Smooth muscle cell (in vitro differentiated cells): ENCODE results near the gene SEMA4D. TPM values are rescaled to one million over a fixed set of nuclear protein-coding genes. Genes with fewer than 3 reads are reported as not detected.

Experiments used
- DNase-seq: peaks from one replicate; lab custom pipeline; 2025; ENCODE audit not compliant: unreplicated experiment; lab: John Stamatoyannopoulos, UW
- H2AFZ ChIP-seq: fragments of 200-600 bp; sonication (generic); 2 replicates; pipeline ENCODE4 v1.6.0; 2016; ENCODE audit warnings: antibody characterized with exemption, low read depth, mild to moderate bottlenecking
- H3F3A ChIP-seq: fragments of 200-600 bp; sonication (generic); 2 replicates; pipeline ENCODE4 v1.6.0; 2017; ENCODE audit warnings: antibody characterized with exemption, low read depth
- H3K27ac ChIP-seq: fragments of 200-600 bp; sonication (generic); 2 replicates; pipeline ENCODE4 v1.5.1; 2016; ENCODE audit warnings: low read depth, mild to moderate bottlenecking
- H3K27me3 ChIP-seq: fragments of 200-600 bp; sonication (generic); 2 replicates; pipeline ENCODE4 v1.6.1; 2016; ENCODE audit warnings: low read depth, mild to moderate bottlenecking
- H3K36me3 ChIP-seq: fragments of 200-600 bp; sonication (generic); 2 replicates; pipeline ENCODE4 v1.5.1; 2016; ENCODE audit warnings: low read depth
- H3K4me1 ChIP-seq: fragments of 200-600 bp; sonication (generic); 2 replicates; pipeline ENCODE4 v1.5.1; 2016; ENCODE audit warnings: low read depth
- H3K4me2 ChIP-seq: fragments of 200-600 bp; sonication (generic); 2 replicates; pipeline ENCODE4 v1.6.0; 2016; ENCODE audit warnings: mild to moderate bottlenecking
- H3K4me3 ChIP-seq: fragments of 200-600 bp; sonication (generic); 2 replicates; pipeline ENCODE4 v1.5.1; 2016; ENCODE audit warnings: mild to moderate bottlenecking
- H3K79me2 ChIP-seq: fragments of 200-600 bp; sonication (generic); 2 replicates; pipeline ENCODE4 v1.6.0; 2016; ENCODE audit warnings: low read depth, mild to moderate bottlenecking
- H3K9ac ChIP-seq: fragments of 200-600 bp; sonication (generic); 2 replicates; pipeline ENCODE4 v1.6.0; 2016; ENCODE audit warnings: low read depth
- H3K9me3 ChIP-seq: fragments of 200-600 bp; sonication (generic); replicated peaks from 2 replicates; pipeline ENCODE4 v1.5.1; 2016; ENCODE audit warnings: low read depth
- H4K20me1 ChIP-seq: fragments of 200-600 bp; sonication (generic); 2 replicates; pipeline ENCODE4 v1.6.0; 2016; ENCODE audit warnings: low read depth
- WGBS: methylation state at CpG from one replicate; pipeline ENCODE4 v1.1.7; 2016; ENCODE audit warnings: low lambda C conversion rate; 5-methylcytosine and 5-hydroxymethylcytosine counted together
- polyA plus RNA-seq: library from polyadenylated mRNA; unstranded; fragments of >200 nt; fragmentation: Nextera tagmentation; extraction: Ambion mirVana; gene quantifications from 2 replicates; pipeline ENCODE4 v1.2.1, GENCODE V29; 2016
- total RNA-seq: library from RNA; depleted of rRNA; stranded (reverse); fragments of >200 nt; gene quantifications from 2 replicates; pipeline ENCODE4 v1.2.3, GENCODE V29; 2014
- TF ChIP-seq, protein P1 (sequence below): fragments of 200-600 bp; sonication (generic); IDR thresholded peaks from 2 replicates; pipeline ENCODE4 v1.5.1; 2017; ENCODE audit warnings: borderline replicate concordance, mild to moderate bottlenecking, antibody characterized with exemption; ENCODE audit not compliant: insufficient read depth, poor library complexity, severe bottlenecking

SEMA4D gene
- total and polyA plus RNA-seq, 2 experiments from 2014 or later = 0.63 to 2.7 TPM

GRCh38 chr9:89530726-89531125, 32.8 kb upstream of the SEMA4D start:
- no peaks in the 10 kb centered on the region for H3F3A ChIP-seq
- no peak for DNase-seq
- no peaks in the 10 kb centered on the region for H3K27me3 ChIP-seq
- no peak overlapping the region for H3K9ac ChIP-seq
- H3K4me2 ChIP-seq = no peak overlapping the region
- no peaks in the 10 kb centered on the region for H3K79me2 ChIP-seq
- H3K36me3 ChIP-seq = no peaks in the 10 kb centered on the region
- H2AFZ ChIP-seq = no peak overlapping the region
- no peak overlapping the region for H3K4me3 ChIP-seq
- TF ChIP-seq, protein P1, sequence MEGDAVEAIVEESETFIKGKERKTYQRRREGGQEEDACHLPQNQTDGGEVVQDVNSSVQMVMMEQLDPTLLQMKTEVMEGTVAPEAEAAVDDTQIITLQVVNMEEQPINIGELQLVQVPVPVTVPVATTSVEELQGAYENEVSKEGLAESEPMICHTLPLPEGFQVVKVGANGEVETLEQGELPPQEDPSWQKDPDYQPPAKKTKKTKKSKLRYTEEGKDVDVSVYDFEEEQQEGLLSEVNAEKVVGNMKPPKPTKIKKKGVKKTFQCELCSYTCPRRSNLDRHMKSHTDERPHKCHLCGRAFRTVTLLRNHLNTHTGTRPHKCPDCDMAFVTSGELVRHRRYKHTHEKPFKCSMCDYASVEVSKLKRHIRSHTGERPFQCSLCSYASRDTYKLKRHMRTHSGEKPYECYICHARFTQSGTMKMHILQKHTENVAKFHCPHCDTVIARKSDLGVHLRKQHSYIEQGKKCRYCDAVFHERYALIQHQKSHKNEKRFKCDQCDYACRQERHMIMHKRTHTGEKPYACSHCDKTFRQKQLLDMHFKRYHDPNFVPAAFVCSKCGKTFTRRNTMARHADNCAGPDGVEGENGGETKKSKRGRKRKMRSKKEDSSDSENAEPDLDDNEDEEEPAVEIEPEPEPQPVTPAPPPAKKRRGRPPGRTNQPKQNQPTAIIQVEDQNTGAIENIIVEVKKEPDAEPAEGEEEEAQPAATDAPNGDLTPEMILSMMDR = no peak
- no peaks in the 10 kb centered on the region for H3K9me3 ChIP-seq
- no peaks in the 10 kb centered on the region for H3K4me1 ChIP-seq
- H3K27ac ChIP-seq = no peak overlapping the region
- H4K20me1 ChIP-seq = no peaks in the 10 kb centered on the region
- 91% methylated on average over 6 of the region's 6 CpGs for WGBS

- Histone ChIP-seq H3K4me3 (no peak overlapping the region), H3K4me1 (no peaks in the 10 kb centered on the region), H3K4me2 (no peak overlapping the region), H3K9me3 (no peaks in the 10 kb centered on the region), H3K27me3 (no peaks in the 10 kb centered on the region), H3K9ac (no peak overlapping the region), H4K20me1 (no peaks in the 10 kb centered on the region), H3F3A (no peaks in the 10 kb centered on the region), H2AFZ (no peak overlapping the region), H3K36me3 (no peaks in the 10 kb centered on the region), H3K79me2 (no peaks in the 10 kb centered on the region), H3K27ac (no peak overlapping the region)
- DNase-seq = no peak
- WGBS = 73% methylated on average over 5 of the region's 5 CpGs
- TF ChIP-seq, protein P1 = no peak
Measured at GRCh38 chr9:89529243-89530035, 31.5 kb upstream of the SEMA4D start.

- Histone ChIP-seq H2AFZ (no peak overlapping the region), H3K4me3 (no peak overlapping the region), H3K27ac (no peak overlapping the region), H3K4me2 (no peak overlapping the region), H3K4me1 (no peaks in the 10 kb centered on the region), H4K20me1 (no peaks in the 10 kb centered on the region), H3K27me3 (no peaks in the 10 kb centered on the region), H3K36me3 (no peaks in the 10 kb centered on the region), H3K79me2 (no peaks in the 10 kb centered on the region), H3F3A (no peaks in the 10 kb centered on the region), H3K9ac (no peak overlapping the region), H3K9me3 (no peaks in the 10 kb centered on the region)
- TF ChIP-seq, protein P1 = no peak
- no peak for DNase-seq
- 91% methylated on average over 6 of the region's 6 CpGs for WGBS
Measured at GRCh38 chr9:89528540-89528939, 30.6 kb upstream of the SEMA4D start.

DNA sequence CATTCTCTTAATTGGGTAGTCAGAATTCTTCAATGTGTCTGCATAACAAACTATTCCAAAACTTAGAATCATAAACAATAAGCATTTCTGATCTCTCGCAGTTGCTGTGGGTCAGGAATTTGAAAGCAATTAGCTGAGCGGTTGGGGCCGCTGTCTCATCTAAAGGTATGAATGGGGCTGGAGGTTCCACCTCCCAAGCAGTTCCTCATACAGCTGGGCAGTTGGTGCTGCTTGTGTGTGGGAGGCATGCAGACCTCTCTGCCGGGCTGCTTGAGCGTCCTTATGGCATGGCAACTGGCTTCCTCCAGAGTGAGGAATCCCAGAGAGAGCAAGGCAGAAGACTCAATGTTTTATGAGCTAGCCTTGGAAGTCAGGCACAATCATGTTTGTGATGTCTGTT, 30.2 kb upstream of the SEMA4D start:
- H3K9me3 ChIP-seq = no peaks in the 10 kb centered on the region
- TF ChIP-seq, protein P1 = no peak
- H3K27ac ChIP-seq = no peak overlapping the region
- no peaks in the 10 kb centered on the region for H3K79me2 ChIP-seq
- no peak overlapping the region for H3K9ac ChIP-seq
- no peaks in the 10 kb centered on the region for H3K27me3 ChIP-seq
- WGBS = 95% methylated on average over 5 of the region's 5 CpGs
- no peak for DNase-seq
- H3K4me2 ChIP-seq = no peak overlapping the region
- H3K4me3 ChIP-seq = no peak overlapping the region
- H3K36me3 ChIP-seq = no peaks in the 10 kb centered on the region
- H3F3A ChIP-seq = no peaks in the 10 kb centered on the region
- no peaks in the 10 kb centered on the region for H4K20me1 ChIP-seq
- H2AFZ ChIP-seq = no peak overlapping the region
- no peaks in the 10 kb centered on the region for H3K4me1 ChIP-seq
